Measurements from ENCODE around the gene TAF15.

GRCh38 chr17:35846055-35846809, 36.9 kb downstream of the TAF15 start:
- TF ChIP-seq CTCF (conservative IDR thresholded peaks at IDR 0.05; ENCODE audit: low read length), result no peak
- no peak for TF ChIP-seq EZH2phosphoT487 (IDR thresholded peaks at IDR 0.05; ENCODE audit: borderline replicate concordance, low read depth, low read length)
